Fibroblast of lung (primary cell): Measurements from ENCODE around the gene OSBP2.

Experiments used
- EZH2 ChIP-seq: IDR thresholded peaks from 2 replicates; pipeline ENCODE4 v1.5.1; 2012; ENCODE audit warnings: low read length, control low read depth, mild to moderate bottlenecking; ENCODE audit errors: missing control alignments
- TF ChIP-seq, protein P1 (sequence below), 2 donors: IDR thresholded peaks in 1 of 2; conservative IDR thresholded peaks in 1 of 2; 1 replicate in 1 of 2; 2 replicates in 1 of 2; pipeline ENCODE4 v1.5.1; 2011 to 2012; ENCODE audit warnings: low read length in 2 of 2, control low read depth in 1 of 2, inconsistent platforms in 1 of 2, low read depth in 1 of 2, mild to moderate bottlenecking in 1 of 2

DNA sequence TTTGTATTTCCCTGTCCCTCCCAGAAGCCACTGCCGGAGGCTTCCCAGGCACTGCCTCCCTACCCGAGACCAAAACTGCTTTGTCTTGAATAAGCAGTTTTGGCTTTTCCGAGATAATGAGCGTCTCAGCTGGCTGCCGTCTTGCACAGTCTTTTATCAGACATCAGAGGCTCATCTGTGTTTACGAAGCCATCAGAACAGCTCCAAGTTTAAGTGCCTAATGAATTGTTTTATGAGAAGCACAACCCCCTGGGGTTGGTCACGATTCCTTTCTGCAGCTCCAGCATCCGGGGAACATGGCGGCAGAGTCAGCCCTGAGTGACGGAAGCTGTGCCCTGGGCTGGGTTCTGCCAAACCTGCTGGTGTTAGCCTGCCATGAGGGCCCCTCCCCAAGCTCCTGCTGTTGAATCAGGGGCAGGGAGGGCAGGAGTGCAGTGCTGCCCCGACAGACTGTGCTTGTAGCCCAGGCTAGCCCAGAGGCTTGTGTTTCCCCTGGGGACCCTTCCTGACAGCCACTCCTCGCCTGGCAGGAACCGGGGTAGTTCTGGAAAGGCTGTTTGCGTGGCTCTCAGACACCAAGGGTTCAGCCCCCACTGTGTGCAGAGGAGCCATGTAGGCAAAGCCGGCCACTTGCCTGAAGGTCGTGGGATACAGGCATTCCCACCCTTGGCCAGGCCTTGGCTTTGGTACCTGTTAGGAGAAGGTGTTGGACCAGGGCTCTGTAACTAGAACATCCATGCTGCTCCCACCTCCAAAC is 177.8 kb downstream of the OSBP2 start:
- TF ChIP-seq, protein P1, sequence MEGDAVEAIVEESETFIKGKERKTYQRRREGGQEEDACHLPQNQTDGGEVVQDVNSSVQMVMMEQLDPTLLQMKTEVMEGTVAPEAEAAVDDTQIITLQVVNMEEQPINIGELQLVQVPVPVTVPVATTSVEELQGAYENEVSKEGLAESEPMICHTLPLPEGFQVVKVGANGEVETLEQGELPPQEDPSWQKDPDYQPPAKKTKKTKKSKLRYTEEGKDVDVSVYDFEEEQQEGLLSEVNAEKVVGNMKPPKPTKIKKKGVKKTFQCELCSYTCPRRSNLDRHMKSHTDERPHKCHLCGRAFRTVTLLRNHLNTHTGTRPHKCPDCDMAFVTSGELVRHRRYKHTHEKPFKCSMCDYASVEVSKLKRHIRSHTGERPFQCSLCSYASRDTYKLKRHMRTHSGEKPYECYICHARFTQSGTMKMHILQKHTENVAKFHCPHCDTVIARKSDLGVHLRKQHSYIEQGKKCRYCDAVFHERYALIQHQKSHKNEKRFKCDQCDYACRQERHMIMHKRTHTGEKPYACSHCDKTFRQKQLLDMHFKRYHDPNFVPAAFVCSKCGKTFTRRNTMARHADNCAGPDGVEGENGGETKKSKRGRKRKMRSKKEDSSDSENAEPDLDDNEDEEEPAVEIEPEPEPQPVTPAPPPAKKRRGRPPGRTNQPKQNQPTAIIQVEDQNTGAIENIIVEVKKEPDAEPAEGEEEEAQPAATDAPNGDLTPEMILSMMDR (conservative IDR thresholded peaks at IDR 0.05 in 1 of 2, IDR thresholded peaks at IDR 0.05 in 1 of 2; ENCODE audit: low read depth in 1 of 2, low read length in 2 of 2), result no peak
- TF ChIP-seq EZH2, result no peak
